OCI-LY1 (cell line): ENCODE data around the gene ZNF365.

ENCODE experiments used
- H2AFZ ChIP-seq: fragments of 200-600 bp; sonication (generic), shearing (Covaris generic); 2 replicates; pipeline ENCODE4 v1.6.0; 2014; ENCODE audit warnings: antibody characterized with exemption, mild to moderate bottlenecking, low read length
- H3F3A ChIP-seq: fragments of 200-600 bp; sonication (generic), shearing (Covaris generic); 2 replicates; pipeline ENCODE4 v1.6.0; 2014; ENCODE audit warnings: mild to moderate bottlenecking, antibody characterized with exemption, low read length, moderate library complexity; ENCODE audit not compliant: insufficient read depth
- H3K27ac ChIP-seq: fragments of 200-600 bp; sonication (generic); 2 replicates; pipeline ENCODE4 v1.5.1; 2014; ENCODE audit warnings: low read length, mixed run types, mild to moderate bottlenecking, low read depth; ENCODE audit not compliant: poor library complexity, severe bottlenecking
- H3K27me3 ChIP-seq: fragments of 200-600 bp; sonication (generic); 2 replicates; pipeline ENCODE4 v1.6.0; 2014; ENCODE audit warnings: antibody characterized with exemption, mild to moderate bottlenecking, low read length, moderate library complexity; ENCODE audit not compliant: insufficient read depth
- H3K36me3 ChIP-seq: fragments of 200-600 bp; sonication (generic); 2 replicates; pipeline ENCODE4 v1.6.1; 2014; ENCODE audit warnings: mild to moderate bottlenecking, antibody characterized with exemption, low read length, moderate library complexity, mixed read lengths; ENCODE audit not compliant: insufficient read depth
- H3K4me1 ChIP-seq: fragments of 200-600 bp; sonication (generic); 2 replicates; pipeline ENCODE4 v1.5.1; 2014; ENCODE audit warnings: mild to moderate bottlenecking, low read length, moderate library complexity; ENCODE audit not compliant: insufficient read depth, severe bottlenecking
- H3K4me2 ChIP-seq: fragments of 200-600 bp; sonication (generic), shearing (Covaris generic); 2 replicates; pipeline ENCODE4 v1.6.1; 2014; ENCODE audit warnings: low read length
- H3K4me3 ChIP-seq: fragments of 200-600 bp; sonication (generic); 2 replicates; pipeline ENCODE4 v1.5.1; 2014; ENCODE audit warnings: low read length, low read depth, mild to moderate bottlenecking, mixed read lengths; ENCODE audit not compliant: poor library complexity, severe bottlenecking
- H3K79me2 ChIP-seq: fragments of 200-600 bp; shearing (Covaris generic); 2 replicates; pipeline ENCODE4 v1.6.1; 2016; ENCODE audit warnings: mixed run types, low read length, mixed read lengths; ENCODE audit not compliant: insufficient read depth
- H3K9ac ChIP-seq: fragments of 200-600 bp; sonication (generic), shearing (Covaris generic); 2 replicates; pipeline ENCODE4 v1.6.1; 2014; ENCODE audit warnings: mild to moderate bottlenecking, low read length, mixed read lengths
- H3K9me2 ChIP-seq: fragments of 200-600 bp; sonication (generic), shearing (Covaris generic); 2 replicates; pipeline ENCODE4 v1.6.1; 2014; ENCODE audit warnings: low read depth, mild to moderate bottlenecking, low read length, mixed read lengths
- H3K9me3 ChIP-seq: fragments of 200-600 bp; shearing (Covaris generic); 2 replicates; pipeline ENCODE4 v1.6.1; 2014; ENCODE audit warnings: low read length, mixed read lengths
- H4K20me1 ChIP-seq: fragments of 200-600 bp; sonication (generic), shearing (Covaris generic); 2 replicates; pipeline ENCODE4 v1.6.0; 2016; ENCODE audit warnings: mild to moderate bottlenecking, low read length; ENCODE audit not compliant: insufficient read depth
- EZH2 ChIP-seq: fragments of 200-600 bp; sonication (generic), shearing (Covaris generic); IDR thresholded peaks from 2 replicates; pipeline ENCODE4 v1.8.0; 2017; ENCODE audit warnings: borderline replicate concordance, mixed run types, mild to moderate bottlenecking, antibody characterized with exemption, low read length, moderate library complexity, mixed read lengths
- TF ChIP-seq, protein P1 (sequence below): fragments of 200-600 bp; sonication (generic), shearing (Covaris generic); IDR thresholded peaks from 2 replicates; pipeline ENCODE4 v1.5.1; 2017; ENCODE audit warnings: mild to moderate bottlenecking, antibody characterized with exemption, low read length, moderate library complexity, mixed read lengths

Gene ZNF365

GRCh38 chr10:62380016-62380415, 5.8 kb downstream of the ZNF365 start:
- peaks cover 4% of the 10 kb centered on the region; the same call in 1 of the 2 replicates for H3K27me3 ChIP-seq
- no peaks in the 10 kb centered on the region for H3K9me2 ChIP-seq
- H3K4me1 ChIP-seq, result no peaks in the 10 kb centered on the region
- no peak overlapping the region for H3K4me3 ChIP-seq
- no peak overlapping the region for H3K4me2 ChIP-seq
- H2AFZ ChIP-seq, result no peak overlapping the region
- TF ChIP-seq, protein P1, sequence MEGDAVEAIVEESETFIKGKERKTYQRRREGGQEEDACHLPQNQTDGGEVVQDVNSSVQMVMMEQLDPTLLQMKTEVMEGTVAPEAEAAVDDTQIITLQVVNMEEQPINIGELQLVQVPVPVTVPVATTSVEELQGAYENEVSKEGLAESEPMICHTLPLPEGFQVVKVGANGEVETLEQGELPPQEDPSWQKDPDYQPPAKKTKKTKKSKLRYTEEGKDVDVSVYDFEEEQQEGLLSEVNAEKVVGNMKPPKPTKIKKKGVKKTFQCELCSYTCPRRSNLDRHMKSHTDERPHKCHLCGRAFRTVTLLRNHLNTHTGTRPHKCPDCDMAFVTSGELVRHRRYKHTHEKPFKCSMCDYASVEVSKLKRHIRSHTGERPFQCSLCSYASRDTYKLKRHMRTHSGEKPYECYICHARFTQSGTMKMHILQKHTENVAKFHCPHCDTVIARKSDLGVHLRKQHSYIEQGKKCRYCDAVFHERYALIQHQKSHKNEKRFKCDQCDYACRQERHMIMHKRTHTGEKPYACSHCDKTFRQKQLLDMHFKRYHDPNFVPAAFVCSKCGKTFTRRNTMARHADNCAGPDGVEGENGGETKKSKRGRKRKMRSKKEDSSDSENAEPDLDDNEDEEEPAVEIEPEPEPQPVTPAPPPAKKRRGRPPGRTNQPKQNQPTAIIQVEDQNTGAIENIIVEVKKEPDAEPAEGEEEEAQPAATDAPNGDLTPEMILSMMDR, result no peak
- no peak for TF ChIP-seq EZH2
- H3K9me3 ChIP-seq, result no peaks in the 10 kb centered on the region
- H3K79me2 ChIP-seq, result no peaks in the 10 kb centered on the region
- H4K20me1 ChIP-seq, result no peaks in the 10 kb centered on the region
- H3K9ac ChIP-seq, result no peak overlapping the region
- H3F3A ChIP-seq, result no peaks in the 10 kb centered on the region
- H3K36me3 ChIP-seq, result no peaks in the 10 kb centered on the region
- no peak overlapping the region for H3K27ac ChIP-seq

DNA sequence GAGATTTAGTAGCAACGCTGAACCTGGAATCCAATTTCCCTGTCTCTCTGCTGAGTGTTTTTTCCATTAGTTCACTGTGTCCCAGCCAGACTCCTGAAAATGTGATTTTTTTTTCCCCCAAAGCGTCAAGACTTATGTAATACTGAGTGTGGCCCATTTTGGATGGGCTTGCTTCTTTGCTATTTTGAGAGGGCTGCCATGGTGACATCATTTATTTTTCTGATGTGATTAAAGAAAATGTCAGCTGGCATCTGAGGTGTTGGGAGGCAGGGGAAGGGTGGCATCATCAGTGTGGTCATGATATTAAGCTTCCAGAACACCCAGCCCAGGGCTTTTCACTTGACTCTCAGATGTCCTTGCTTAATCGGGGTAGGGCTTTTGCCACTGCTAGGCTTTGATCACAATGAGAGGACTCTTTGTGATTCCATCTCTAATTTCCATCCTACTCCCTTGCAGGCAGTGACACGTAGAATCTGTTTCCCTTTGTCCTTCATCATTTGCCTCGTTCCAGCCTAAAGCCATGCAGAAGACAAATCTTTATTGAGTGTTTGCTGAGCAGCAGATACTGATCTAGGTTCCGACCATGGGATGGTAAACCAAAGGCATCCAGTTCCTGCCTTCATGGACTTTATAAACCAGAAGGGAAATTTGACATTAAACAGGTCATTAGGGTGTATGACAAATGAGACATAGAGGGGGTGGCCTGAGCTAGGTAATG, 7.4 kb downstream of the ZNF365 start:
- no peak overlapping the region for H3K27ac ChIP-seq
- H3K36me3 ChIP-seq, result no peaks in the 10 kb centered on the region
- no peaks in the 10 kb centered on the region for H3K27me3 ChIP-seq
- no peaks in the 10 kb centered on the region for H4K20me1 ChIP-seq
- no peak overlapping the region for H3K4me2 ChIP-seq
- no peak overlapping the region for H3K9ac ChIP-seq
- H2AFZ ChIP-seq, result no peak overlapping the region
- no peaks in the 10 kb centered on the region for H3K9me2 ChIP-seq
- H3K4me3 ChIP-seq, result no peak overlapping the region
- H3K4me1 ChIP-seq, result no peaks in the 10 kb centered on the region
- H3K79me2 ChIP-seq, result no peaks in the 10 kb centered on the region
- TF ChIP-seq, protein P1, result no peak
- no peak for TF ChIP-seq EZH2
- no peaks in the 10 kb centered on the region for H3K9me3 ChIP-seq
- no peaks in the 10 kb centered on the region for H3F3A ChIP-seq

GRCh38 chr10:62382831-62383230, 8.7 kb downstream of the ZNF365 start:
- H3K4me3 ChIP-seq, result no peak overlapping the region
- no peak for TF ChIP-seq EZH2
- TF ChIP-seq, protein P1, result no peak
- H4K20me1 ChIP-seq, result no peaks in the 10 kb centered on the region
- H3K4me2 ChIP-seq, result no peak overlapping the region
- no peaks in the 10 kb centered on the region for H3K9me2 ChIP-seq
- H3K79me2 ChIP-seq, result no peaks in the 10 kb centered on the region
- H3K4me1 ChIP-seq, result no peaks in the 10 kb centered on the region
- H3K9me3 ChIP-seq, result no peaks in the 10 kb centered on the region
- H3K27me3 ChIP-seq, result no peaks in the 10 kb centered on the region
- H3F3A ChIP-seq, result no peaks in the 10 kb centered on the region
- H2AFZ ChIP-seq, result no peak overlapping the region
- H3K36me3 ChIP-seq, result no peaks in the 10 kb centered on the region
- H3K9ac ChIP-seq, result no peak overlapping the region
- no peak overlapping the region for H3K27ac ChIP-seq
